Measurements from ENCODE around the gene PTPN14.
"Not testable (repeated sequence)": the region's sequence is repeated elsewhere in the genome, so short reads cannot be mapped to it uniquely, and the experiment has no call there.

Gene PTPN14

GRCh38 chr1:214506972-214507431 is 44.4 kb downstream of the PTPN14 start:
- DNase-seq, result no peak

GRCh38 chr1:214505134-214505533 is 46.3 kb downstream of the PTPN14 start:
- DNase-seq, result no peak

GRCh38 chr1:214504330-214504729 is 47.1 kb downstream of the PTPN14 start:
- no peak for DNase-seq

GRCh38 chr1:214503553-214503952 is 47.8 kb downstream of the PTPN14 start:
- no peak for DNase-seq

GRCh38 chr1:214500340-214501055 is 50.9 kb downstream of the PTPN14 start:
- no peak for DNase-seq

- no peak for DNase-seq
Observed at GRCh38 chr1:214499732-214500131, 51.7 kb downstream of the PTPN14 start.

- DNase-seq, result no peak
Observed at GRCh38 chr1:214498021-214498420, 53.4 kb downstream of the PTPN14 start.

GRCh38 chr1:214496126-214496525 is 55.3 kb downstream of the PTPN14 start:
- DNase-seq, result no peak

- DNase-seq, result no peak
Observed at GRCh38 chr1:214494706-214495105, 56.7 kb downstream of the PTPN14 start.

- not testable (repeated sequence) for DNase-seq
Observed at GRCh38 chr1:214494179-214494578, 57.2 kb downstream of the PTPN14 start.

GRCh38 chr1:214493126-214493796 is 58.1 kb downstream of the PTPN14 start:
- DNase-seq, result no peak

- DNase-seq, result no peak
Observed at GRCh38 chr1:214492401-214493075, 58.9 kb downstream of the PTPN14 start.

GRCh38 chr1:214491468-214492146 is 59.8 kb downstream of the PTPN14 start:
- DNase-seq, result no peak

GRCh38 chr1:214485151-214485550 is 66.3 kb downstream of the PTPN14 start:
- DNase-seq, result no peak

- DNase-seq, result not testable (repeated sequence)
Observed at GRCh38 chr1:214483180-214483579, 68.2 kb downstream of the PTPN14 start.

- DNase-seq, result not testable (repeated sequence)
Observed at GRCh38 chr1:214481983-214482634, 69.3 kb downstream of the PTPN14 start.

- no peak for DNase-seq
Observed at GRCh38 chr1:214476986-214477870, 74.2 kb downstream of the PTPN14 start.

GRCh38 chr1:214476229-214476985 is 75.0 kb downstream of the PTPN14 start:
- no peak for DNase-seq

GRCh38 chr1:214475746-214476145 is 75.7 kb downstream of the PTPN14 start:
- no peak for DNase-seq

GRCh38 chr1:214475331-214475730 is 76.1 kb downstream of the PTPN14 start:
- DNase-seq, result no peak

GRCh38 chr1:214474467-214474866 is 76.9 kb downstream of the PTPN14 start:
- no peak for DNase-seq
